ACHN (cell line): ENCODE measurements around the gene YAP1.

Experiments
- DNase-seq: peaks from one replicate; pipeline ENCODE4 v3.0.0-alpha.2; 2015
- in situ Hi-C: cut with HindIII; loops from 2 replicates; pipeline ENCODE4 v1.10.0; 2017; ENCODE audit warnings: low sequenced_read_pairs, low pct_ligation_motif_present, low pct_unique_long_range_greater_than_20kb

YAP1 gene

DNA sequence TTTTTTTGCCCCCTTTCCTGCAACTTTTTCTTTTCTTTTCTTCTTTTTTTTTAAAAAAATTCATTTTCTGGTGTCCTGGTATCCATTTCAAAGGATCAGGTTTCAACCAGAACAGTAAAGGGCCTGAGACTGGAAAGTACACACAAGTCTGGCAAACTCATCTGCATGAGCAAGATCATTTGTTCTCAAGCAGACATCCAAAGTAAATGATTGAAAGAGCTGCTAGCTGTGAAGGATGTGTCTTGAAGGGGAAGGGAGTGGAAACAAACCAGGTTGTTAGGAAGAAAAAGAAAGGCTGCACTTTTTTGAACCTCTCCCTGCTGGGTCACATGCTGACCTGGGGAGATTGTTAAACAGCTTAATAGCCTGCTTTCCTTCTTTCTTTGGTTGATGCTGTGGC is 5.3 kb downstream of the YAP1 start:
- DNase-seq, result peak; percentile 90
- in situ Hi-C loops, result no loop called here

DNA sequence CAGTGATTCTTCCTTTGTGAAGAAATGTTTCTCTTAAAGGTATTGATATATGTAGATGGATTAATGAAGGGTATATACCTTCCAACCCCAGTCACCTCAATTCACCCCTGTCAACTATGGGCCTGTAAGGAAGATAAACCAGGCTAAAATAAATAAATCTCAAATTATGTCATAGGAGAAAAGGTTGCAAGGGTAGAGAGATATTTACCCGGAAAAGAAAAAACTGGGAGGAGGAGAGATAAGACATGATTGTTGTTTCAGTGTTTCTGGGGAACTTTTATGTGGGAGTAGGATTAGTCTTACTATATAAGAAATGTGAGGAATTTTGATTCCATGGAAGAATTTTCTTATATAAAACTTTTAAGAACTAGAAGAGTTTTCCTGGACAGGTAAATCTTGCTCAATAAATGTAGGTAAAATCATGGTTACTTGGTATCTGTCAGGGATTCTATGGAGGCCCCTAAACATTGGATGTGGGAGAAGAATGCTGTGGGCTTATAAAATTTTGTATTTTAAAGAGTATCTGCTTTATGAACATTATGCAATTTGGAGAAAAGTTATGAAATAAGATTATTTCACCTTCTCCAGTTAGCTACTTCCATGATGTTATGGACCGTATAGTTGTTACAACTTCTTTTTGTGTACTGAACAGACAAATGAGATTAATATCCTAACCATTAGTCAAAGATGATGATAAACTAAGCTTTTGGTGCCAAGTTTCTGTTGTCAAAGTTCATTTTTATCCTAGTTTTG is 6.4 kb downstream of the YAP1 start:
- in situ Hi-C loops, result no loop called here
- no peak for DNase-seq

DNA sequence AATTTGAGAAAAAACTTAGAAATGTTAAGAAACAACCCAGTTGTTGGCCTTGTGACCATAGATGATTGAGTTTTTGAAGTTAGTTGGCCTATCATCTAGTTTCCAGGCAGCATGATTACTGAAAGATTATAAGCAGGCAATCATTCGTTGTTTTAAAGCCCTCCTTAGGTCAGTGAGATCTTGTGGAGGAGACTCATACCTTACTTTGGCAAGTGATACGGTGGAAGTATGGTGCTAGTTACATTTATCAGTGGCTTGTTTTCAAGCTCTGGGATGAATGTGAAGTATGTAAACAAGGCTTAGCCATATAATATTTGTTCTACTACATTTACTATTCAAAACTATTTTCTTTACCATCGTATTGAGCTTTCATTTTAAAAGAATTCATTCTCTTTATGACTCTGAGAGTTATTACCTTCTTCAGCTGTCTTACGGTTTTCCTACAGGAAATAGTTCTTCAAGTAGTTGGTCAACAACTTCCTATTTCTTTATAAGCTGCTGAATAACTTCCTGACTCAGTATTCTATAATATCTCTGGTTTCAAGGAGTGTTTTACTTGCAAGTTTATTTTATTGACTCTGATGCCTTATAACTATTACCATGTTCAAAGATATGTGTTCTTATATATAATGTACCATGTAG is 7.3 kb downstream of the YAP1 start:
- in situ Hi-C loops, result no loop called here
- DNase-seq, result no peak

DNA sequence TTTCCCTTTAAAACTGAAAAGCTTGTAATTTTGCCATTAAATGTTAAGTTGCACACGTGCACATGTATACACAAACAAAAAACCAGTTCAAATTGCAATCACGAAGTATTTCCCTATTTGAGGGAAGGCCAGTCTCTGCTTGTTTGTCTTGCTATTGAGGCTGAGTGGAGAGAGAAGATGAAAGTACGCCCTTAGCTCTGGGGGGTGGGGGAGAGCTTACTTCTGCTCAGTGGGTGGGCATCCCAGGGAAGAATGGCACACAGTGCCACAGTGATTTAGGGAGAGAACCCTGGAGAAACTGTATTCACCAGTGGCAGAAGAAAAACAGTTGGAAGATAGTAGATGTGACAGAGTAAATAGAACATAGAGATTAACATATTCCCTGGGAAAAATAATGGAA is 8.7 kb downstream of the YAP1 start:
- no peak for DNase-seq

DNA sequence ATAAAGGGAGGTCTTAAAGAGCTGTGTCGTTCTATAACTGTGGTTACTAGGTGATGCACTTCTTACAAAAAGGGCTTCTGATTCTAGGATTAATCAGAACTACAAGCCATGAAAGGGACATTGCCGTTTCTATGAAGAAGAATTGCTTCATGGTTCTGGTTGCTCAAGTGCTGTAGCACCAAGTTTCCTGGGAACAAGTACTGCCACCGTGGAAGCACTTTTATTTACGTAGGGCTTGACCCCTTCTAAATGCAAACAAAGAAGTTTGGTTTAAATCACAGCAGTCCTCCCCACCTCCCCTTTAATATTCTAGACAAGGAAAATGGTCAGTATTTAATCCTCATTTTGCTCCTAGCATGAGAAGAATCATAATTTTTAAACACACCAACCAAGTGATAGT is 9.8 kb downstream of the YAP1 start:
- in situ Hi-C loops, result no loop called here
- DNase-seq, result no peak

More for the DNA sequence above, 8.7 kb downstream of the YAP1 start:
- in situ Hi-C loops, result no loop called here

DNA sequence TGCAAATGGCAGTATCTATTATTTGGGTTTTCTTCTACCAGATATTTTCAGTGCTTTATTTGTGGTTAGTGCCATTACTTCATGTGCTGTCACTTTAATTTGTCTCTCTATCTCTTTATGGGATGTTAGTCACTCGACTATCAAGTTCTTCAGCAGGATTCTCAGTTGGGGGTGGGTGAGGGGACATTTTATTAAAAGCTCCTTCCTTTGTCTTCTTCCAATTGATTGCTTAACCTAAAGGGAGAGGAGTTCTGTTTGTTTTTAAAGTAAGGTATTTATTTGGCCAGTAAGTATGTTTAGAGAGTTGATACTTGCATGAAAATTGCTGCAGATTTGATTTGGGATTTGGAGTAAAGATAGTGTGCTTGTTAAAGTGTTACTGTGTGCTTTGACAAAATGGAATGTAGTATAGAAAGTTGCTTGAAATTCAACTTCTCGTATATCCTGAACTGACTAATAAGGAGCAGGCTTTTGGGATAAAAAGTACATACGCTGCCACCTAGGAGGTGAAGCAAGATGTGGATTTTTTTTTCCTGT is 10.3 kb downstream of the YAP1 start:
- no peak for DNase-seq
- in situ Hi-C loops, result no loop called here

DNA sequence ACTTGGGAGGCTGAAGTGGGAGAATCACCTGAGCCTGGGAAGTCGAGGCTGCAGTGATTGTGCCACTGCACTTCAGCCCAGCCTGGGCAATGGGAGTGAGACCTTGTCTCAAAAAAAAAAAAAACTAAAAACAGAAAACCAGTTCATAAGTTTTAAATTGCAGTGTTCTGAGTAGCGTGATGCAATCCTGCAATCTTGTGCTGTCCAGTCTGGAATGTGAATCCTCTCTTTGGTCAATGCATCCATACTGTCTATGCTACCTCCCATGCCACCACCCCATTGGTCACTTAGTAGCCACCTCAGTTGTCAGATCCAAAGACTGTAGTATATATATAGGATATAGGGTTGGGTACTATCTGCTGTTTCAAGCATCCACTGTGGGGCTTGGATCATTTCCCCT is 11.1 kb downstream of the YAP1 start:
- in situ Hi-C loops, result no loop called here
- no peak for DNase-seq

DNA sequence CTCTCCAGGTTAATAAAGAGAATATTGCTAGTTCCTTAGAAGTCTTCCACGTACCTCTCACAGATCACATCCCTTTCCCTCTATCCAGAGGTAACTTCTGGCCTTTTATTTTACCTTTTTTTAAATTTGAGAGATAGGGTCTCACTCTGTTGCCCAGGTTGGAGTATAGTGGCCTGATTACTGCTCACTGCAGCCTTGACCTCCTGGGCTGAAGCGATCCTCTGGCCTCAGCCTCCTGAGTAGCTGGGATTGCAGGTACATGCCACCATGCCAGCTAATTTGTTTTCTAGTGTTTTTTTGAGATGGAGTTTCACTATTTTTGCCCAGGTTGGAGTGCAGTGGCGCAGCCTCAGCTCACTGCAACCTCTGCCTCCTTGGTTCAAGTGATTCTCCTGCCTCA is 24.4 kb downstream of the YAP1 start:
- in situ Hi-C loops, result no loop called here
- no peak for DNase-seq

DNA sequence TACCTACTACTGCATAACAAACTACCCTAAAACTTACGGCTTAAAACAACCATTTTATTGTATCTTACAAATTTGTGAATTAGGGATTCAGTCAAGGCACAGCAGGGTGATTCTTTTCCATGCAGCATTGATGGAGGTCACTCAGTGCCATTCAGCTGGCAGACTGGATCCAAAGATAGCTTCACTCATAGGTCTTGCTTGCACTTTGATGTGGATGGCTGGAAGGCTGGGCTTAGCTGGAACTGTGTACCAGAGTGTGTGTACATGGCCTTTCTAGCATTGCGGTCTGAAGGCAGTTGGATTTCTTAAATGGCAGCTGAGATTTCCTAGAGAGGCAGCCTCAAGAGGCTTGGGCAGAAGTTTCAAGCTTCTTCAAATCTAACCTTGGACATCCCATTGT is 25.0 kb downstream of the YAP1 start:
- DNase-seq, result no peak
- in situ Hi-C loops, result no loop called here

DNA sequence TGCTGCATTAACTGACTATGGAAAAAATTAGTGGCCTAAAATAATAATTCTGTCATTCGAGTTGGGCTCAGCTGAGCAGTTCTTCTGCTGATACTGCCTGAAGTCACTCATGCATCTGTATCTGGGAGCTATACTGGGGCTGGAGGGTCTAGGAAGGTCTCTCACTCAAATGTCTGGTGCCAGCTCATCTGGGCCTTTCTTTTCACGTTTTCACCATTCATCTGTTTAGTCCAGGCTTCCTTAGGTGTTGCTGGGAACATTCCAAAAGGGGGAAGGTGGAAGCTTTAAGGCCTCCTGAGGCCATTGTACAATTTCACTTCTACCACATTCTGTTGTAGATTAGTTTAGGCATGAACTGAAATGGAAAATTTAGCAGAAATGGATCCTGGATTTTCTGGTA is 28.0 kb downstream of the YAP1 start:
- DNase-seq, result no peak
- in situ Hi-C loops, result no loop called here

DNA sequence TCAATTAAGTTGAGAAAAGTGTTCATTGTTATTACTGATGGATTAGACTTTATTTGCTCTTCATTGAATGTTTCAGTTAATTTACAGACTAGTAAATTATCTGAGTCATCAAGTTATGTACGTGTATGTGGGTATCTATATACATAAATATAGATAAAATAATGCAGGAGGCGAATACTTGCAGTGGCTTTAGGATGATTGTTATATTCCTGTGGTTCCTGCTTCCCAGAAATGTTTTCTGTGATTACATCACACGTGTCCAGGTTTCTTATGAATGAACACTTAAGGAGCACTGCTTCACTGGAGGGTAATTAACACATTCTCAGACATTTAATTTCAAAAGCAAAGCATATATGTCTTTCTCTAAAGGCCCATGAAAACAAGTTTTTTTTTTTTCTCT is 28.4 kb downstream of the YAP1 start:
- DNase-seq, result peak; percentile 8
- in situ Hi-C loops, result no loop called here

DNA sequence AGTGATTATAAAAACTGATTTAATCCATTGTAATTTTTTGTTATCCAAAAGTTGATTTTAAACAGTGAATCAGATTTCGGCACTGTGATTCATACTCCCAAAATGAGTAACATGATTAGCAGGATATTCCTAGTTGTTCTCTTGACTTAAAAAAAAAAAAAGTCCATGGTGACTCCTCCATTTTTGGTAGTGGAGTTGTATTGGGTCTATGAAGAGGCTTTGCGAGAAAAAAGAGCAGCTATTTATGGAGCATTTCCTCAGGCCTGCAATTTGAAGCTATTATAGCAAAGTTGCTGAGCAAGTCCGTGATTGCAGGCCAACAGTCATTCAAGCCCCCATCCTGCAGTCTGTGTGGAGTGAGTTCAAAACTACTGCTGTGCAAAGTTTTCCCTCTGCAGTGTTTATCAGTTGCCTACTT is 28.8 kb downstream of the YAP1 start:
- DNase-seq, result no peak
- in situ Hi-C loops, result no loop called here

DNA sequence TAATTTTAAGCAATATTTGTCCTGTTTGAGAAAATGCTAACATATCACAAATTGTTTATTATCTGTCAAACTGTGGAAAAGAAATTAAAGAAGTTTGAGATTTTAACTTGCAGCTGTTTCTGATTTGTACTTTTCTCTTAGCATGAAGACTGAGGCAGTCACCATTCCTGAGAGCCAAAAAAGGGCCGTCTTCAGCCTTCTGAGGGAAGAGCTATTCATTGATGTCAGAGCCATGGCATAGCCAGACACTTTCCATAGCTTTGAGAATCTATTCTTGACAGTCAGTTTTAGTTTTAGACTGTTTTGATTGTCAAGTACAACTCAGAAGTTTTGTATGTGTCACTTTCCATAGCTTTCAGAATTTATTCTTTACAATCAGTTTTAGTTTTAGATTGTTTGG is 32.1 kb downstream of the YAP1 start:
- in situ Hi-C loops, result no loop called here
- DNase-seq, result no peak

DNA sequence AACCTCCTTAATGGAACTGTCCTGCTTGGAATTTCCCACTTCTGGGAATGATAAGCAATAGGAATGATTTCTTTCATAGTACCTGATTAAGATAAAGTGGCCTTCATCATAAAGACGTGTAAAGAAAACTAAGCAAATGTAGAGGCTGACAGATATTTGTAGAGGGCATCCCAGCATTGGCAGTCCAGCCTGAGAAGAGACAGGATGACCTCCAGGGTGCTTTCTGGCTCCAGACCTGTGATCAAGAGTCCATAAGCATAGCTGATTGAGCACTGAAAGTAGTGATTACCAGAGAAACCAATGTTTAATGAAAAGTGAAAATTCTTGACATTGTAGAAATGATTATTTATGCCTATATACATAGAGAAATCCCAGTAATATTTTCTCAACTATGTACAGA is 33.6 kb downstream of the YAP1 start:
- no peak for DNase-seq
- in situ Hi-C loops, result no loop called here

DNA sequence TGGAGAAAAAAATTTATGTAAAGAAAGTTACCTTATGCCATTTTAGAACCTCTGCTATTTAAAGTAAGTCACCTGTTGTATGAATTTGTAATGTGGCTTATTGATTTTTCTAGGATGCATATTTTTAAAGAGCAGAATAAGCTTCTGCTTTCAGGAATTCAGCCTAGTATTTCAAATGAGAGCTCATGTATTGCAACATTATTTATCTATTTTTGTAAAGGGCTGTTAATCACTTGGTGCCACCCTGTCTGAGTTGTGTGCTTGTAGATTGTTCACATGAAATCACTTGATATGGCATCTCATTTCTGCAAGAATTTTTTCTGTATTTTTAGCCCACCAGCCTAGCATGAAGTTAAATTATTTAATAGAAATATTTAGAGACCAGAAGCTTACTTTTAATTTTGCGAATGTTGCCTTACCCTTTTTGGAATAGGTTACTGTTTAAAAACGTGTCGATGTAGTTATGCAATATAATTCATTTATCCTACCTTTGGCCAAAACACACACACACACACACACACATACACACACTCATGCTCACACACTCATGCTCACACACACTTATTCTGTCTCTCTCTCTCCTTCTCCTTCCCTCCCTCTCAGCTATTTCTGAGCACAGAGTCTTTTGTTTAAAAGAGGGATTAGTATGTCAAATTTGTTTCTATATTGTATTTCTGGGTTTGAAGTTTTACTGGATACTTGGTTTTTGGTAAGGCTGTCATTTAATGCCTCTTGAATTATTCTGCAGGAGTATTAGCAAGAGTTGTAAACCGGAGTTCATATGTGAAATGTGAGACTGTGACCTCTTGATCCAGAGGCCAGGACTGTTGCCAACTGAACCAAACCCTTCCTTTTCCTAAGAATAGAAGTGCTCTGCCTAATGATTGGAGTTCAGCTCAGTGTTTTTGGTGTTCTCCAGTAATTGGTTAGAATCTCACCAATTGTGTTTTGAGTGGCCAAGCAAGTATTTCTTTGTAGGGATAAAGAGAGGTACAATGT is 34.4 kb downstream of the YAP1 start:
- DNase-seq, result no peak

DNA sequence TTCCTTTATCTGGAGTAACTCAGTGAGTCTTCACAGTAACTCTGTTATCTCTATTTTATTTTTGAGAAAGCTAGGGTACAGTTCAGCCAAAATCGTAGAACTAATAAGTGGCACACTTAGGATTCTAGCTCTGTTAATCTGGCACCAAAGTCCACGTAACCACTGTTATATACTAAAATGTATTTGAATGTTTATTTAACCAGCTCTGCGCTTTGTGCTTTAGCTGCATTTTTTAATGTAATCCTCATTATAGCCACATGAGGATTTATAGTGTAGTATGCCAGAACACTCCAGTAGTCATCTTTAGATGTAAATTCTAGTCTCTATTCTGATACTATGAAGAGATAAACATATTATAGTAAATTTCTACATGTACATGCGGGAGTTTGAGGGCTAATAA is 36.8 kb downstream of the YAP1 start:
- DNase-seq, result no peak
- in situ Hi-C loops, result no loop called here

More for the DNA sequence above, 34.4 kb downstream of the YAP1 start:
- in situ Hi-C loops, result no loop called here

DNA sequence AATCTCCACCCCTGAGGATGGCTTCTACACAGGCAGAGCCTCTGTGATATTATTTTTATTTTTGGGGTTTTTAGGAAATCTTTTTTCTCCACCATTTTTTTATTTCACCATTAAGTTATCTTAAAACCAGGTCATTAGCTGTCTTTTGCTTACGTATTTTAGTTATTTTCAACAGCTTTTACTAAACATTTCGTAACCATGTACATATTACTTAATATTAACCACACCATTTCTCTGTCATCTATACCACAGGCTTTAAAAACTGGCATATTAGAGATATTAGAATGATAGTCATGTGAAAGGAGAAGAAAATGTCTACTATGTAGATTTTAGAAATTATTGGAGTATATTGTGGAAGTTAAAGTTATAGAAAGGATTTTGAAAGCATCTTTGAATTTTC is 37.4 kb downstream of the YAP1 start:
- in situ Hi-C loops, result no loop called here
- no peak for DNase-seq

DNA sequence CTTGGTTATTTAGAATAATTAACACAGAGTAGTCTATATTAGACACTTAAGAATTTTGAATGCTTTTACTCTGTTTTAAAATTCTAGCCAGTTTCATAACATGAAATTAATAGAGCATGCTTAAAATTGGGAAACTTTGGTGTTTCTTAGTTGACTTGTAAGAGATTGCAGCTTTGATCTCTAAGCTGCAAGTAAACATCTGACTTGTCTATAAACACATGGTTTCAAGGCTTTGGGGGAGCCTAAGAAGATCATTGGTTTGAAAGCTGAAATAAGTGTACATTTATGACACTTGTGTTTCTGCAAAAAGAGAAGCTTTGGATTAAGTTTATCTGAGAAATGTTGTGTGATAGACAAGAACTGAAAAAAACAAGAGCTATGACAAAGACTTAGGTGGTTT is 37.8 kb downstream of the YAP1 start:
- in situ Hi-C loops, result no loop called here
- DNase-seq, result no peak
